Activated CD4-positive, alpha-beta T cell treated with anti-CD3 and anti-CD28 coated beads, Interleukin-2, amount 50 U/mL, for 48 hours (primary cell): Measurements from ENCODE around the gene GTPBP2.
A peak's percentile ranks its signal among the peaks of the same experiment; 100 is the strongest.

ENCODE experiments used
- DNase-seq, 2 experiments: peaks; one replicate each; pipeline ENCODE4 v3.0.0-alpha.2; 2020

GTPBP2 gene

GRCh38 chr6:43575772-43576551 lies 53.1 kb downstream of the GTPBP2 start, which contains the start of the genes POLH and XPO5:
POLH (plus strand) TSS chr6:43576185; CDS start chr6:43582320, 6,135 bp downstream.
XPO5 (minus strand) TSS chr6:43576038; CDS start chr6:43575864, 174 bp downstream.
- peak; percentile 88 to 92 for DNase-seq

DNA sequence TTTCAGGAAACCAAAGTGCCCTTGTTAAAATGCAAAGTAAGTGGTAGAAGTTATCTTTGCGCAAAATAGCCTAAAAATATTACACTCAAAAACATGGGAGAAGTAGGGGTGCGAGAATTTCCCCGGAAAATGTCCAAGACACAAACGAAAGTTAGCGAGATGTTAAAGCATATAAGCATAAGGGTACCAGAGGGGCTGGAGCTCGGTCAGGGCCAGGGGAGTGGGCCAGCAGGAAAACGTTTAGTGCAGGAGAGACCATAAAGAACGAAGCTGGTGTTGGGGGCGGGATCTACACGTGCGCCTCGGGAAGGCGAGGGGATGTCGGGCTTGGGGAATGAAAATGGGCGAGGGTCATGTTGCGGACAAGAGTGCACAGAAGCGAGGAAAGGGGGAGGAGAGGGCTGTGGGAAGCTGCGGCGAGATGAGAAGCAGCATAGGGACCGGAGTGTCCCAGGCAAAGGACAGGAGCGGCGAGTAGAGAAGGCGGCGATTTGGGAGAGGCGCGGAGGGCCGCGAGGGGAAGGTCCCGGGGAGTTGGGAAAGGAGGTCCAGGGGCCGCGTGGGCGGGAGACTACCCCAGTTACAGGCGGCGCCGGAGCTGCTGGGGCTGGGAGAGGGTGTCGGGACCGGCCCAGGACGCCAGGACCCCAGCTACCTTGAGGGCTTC lies 53.8 kb downstream of the GTPBP2 start:
- DNase-seq: peak in 1 of 2 experiments; percentile 57

DNA sequence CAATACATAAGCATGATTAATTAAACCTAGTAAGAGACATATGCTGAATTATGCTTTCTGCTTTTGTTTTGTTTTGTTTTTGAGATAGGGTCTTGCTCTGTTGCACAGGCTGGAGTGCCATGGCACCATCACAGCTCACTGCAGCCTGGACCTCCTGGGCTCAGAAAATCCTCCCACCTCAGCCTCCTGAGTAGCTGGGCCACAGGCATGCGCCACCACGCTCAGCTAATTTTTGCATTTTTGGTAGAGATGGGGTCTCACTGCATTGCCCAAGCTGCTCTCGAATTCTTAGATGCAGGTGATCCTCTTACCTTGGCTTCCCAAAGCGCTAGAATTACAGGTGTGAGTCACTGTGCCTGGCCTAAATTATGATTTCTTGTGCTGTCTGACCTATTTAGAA lies 57.0 kb downstream of the GTPBP2 start:
- no peak for DNase-seq

DNA sequence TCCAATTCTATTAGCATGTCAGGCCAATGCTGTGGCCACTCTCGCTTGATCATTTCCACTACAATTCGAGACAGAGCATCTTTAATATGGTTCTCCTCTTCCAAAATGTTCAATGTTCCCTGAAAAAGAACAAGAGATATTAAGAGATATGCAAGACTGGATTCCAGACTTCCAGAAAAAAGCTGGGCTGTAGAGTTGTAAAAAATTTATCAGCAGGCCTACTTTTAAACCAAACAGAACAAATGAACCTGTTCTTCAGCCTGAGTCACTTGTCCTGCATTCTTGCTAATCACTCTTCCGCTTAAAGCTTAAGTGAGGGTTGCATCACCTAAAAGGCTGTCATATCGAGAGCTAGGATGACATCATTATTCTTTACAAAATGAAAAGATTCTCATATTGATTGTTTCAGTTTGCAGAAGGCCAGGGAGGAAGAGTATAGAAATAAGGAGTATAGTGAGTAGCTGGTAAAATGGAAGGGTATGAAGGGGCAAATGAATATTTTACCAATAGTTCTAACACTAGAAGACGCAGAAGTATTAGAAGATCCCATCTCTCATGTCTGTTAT lies 58.1 kb downstream of the GTPBP2 start:
- no peak for DNase-seq
